Measurements from ENCODE around the gene IGF1R.

IGF1R gene

DNA sequence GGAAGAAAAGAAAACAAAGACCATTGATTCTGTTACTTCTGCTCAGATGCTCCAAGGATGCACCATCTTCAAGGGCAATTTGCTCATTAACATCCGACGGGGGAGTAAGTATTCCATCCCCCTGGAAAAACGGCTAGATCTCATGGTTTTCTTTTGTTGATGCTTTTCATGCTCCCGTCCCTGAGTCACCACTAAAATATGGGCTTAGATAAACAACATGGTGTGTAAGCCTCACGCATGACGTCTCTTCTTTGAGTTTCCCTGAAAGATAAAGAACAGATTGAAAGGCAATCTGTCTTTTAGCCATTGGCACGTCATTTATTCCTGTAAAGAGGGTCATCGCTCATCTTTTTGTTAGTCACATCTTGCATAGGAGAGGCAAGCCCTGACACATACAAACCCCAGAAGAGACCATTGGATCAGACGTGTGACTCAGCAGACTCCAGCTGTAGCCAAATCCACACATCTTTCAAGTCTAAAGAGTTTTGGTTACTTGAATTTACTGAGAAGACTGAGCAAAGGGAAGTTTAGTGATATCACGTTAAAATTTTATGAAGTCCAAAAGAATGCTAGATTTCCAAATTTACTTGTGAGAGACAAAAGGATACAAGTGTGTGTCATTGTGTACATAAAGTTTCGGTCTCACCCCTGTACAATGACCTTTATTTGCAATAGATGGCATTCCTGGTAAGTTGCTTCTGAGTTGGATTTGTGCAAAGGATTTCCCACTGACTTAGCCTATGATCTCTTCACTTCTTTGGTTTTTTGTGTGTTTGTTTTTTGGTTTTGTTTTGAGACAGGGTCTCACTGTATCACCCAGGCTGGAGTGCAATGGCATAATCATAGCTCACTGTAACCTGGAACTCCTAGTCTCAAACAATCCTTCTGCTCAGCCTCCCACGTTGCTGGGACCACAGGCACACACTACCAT, 248.7 kb downstream of the IGF1R start:
- peak; percentile 99 for FAIRE-seq

DNA sequence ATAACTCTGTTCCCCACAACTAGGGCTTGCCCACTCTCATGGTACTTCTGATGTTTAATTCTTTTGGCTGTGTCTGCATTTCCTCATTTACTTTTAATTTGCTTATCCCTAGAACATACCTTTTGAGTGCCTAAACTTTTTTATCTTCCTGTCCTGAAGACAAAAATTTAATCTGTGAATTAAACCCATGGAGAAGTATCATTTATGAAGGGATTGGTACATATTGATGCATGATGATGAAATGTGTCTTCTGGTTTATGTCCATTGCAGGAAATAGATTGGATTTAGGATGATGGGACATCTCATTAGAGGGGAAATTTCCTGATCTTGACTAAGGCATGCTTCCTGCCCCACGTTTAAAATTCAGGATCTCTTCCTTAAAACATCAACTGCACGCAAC, 249.8 kb downstream of the IGF1R start:
- FAIRE-seq = no peak

DNA sequence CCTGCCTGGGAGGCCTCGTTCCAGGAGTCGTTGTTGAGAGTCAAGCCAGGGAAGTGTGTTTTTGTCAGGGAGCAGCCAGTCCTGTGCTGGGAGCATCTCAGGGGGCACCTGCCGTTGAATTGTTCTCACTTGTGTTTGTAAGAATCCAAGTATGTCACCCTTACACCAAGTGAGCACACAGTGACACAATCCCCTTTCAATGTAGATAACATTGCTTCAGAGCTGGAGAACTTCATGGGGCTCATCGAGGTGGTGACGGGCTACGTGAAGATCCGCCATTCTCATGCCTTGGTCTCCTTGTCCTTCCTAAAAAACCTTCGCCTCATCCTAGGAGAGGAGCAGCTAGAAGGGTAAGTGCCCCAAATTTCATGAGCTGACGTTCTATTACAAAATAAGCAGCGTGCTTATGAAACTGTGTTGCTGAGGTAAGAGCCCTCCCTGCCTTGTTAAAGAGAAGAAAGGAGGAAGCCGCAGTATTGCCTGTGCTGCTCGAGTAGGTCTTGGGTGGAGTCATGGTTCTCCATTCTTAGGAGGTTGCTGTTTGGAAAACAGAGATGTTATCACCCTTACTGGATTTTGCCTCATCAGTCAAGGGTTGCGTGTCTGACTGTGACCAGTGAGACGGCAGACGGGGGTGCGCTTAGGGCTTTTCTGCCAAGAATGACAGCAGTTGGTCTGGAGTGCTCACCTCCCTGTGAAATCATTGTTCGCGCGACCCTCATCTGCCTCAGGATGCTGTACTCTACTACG, 251.1 kb downstream of the IGF1R start:
- no peak for FAIRE-seq

DNA sequence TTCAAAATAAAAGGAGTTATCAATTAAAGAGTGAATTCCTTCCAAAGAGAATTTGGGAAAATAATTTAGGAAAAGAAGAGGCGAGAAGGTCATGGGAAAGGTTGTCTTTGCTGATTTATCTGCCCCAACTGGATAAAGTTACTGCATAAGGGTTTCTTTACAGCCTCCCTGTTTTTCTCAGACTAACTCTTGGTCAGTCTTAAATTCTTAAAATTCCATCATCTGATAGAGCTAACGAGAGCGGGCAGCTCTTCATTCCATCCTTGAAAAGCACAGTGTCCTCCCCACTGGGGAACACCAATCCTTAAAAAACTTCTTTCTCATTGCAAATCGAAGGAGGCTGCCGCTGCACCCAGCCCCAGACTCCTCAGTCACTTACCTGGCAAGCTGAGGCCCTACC, 252.0 kb downstream of the IGF1R start:
- FAIRE-seq = no peak

DNA sequence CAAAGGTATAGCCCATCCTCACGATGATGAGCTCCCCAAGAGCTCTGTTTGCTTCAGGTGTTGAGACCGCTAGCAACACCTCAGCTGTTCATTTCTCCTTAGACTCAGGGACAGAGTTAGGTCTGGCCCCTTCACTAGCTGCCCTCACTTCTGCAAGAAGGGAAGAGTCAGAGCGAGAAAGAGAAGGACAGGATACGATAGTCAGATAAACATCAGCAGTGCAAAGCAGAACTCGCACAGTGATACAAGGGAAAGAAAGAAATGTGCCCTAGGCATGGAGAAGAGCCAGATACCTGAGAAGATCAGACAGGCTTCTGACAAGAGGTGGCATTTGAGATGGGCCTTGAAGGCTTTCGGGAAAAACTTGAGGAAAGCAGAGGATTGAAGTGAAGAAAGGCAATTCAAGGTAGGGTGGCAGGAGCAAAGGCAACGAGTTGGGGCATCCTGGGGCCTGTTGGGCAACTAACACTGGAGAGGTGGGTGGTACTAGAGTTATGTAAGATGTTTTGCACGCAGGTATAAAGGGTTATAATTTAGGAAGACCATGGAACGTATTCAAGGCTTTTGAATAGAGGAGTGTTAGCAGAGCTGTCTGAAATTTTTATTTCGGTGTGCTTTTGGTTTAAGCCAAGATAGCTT, 253.2 kb downstream of the IGF1R start:
- no peak for FAIRE-seq

DNA sequence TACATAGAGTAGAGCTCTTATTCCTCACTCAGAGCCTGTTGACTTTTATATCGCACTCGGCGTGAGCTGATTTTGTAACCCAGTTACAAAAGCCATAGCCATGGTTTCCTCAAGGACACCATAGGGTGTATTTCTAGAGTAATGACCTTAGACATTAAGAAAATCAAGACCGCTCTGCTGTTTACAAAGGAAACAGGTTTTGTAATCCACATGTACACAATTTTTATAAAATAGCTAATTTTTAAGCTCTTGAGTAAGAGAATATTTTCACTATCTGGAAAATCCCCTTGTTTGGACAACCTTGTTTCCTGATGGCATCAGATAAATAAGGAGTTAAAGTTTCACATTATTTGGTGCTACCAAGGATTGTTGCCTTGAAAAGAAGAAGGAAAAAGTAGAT, 254.6 kb downstream of the IGF1R start:
- FAIRE-seq = no peak

DNA sequence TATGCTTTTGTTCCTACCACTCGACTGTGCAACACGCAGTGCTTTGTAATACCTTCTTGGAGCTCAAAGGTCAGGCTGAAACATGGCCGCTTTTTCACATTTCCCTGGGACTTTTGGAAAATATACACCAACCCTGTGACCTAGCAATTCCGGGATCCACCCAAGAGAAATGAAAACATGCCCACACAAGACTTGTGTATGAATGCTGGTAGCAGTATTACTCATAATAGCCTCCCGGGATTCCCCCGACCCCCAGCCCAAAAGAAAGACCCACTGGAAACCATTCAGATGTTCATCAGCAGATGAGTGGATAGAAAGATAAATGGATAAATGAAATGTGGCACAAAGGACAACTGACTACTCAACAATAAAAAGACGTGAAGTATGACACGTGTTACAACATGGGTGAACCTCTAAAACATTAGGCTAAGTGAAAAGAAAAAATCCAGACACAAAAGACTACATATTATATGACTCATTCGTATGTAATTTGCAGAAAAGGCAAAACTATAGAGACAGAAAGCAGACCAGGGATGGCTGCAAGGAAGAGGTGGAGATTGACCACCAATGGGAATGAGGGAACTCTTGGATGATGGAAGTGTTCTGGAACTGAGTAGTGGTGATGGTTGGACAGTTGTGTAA, 255.2 kb downstream of the IGF1R start:
- FAIRE-seq = no peak

DNA sequence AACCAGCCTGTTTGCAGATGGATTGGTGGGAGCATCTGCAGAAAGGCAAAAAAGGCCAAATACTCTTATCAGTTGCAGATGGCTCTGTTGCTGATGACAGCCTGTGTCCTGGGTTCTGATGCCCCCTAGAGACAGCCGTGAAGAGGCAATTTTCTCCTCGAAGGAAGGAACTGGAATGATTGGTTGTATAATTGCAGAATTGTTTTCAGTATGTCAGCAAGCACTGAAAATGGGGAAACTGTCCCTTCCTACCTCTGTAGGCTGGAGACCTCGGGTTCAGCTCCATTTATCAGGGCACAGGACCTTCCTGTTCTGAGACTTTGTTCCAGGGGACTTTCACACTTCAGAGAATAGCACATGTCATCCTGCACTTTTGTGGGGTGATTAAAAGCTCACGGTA, 256.2 kb downstream of the IGF1R start:
- FAIRE-seq = no peak

DNA sequence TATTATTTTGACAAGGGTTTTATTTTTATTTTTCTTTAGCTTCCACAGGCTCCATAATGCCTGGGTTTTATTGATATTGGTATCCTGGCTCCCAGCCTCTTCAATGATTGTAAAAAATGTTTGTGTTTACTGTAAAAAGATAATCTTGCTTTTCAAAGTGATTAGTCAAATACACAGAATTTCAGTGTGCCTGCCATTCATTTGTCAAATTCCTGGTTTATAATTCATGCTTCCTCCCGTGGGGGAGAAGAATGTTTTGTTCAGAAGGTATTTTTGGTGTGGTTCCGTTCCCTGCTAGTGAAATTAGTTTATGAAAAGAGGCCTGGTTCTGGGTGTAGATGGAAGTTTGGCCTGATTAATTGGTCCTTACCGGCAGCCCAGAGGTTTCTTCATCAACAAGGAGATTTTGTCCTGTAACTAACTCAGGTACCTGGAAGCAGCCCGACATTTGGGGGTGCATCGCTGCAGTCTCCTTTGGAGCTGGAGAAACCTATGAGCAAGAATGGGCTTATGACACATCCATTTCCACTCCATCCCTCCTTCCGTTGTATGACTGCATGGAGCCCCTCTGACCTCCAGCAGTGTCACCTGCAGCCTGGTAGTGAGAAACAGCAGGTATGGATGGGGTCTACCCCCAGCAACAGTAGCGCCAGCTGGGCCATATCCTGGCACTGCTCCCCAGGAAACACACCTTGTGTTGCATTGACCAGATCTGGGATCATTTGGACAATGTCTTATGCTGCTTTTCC, 257.8 kb downstream of the IGF1R start:
- FAIRE-seq = no peak

DNA sequence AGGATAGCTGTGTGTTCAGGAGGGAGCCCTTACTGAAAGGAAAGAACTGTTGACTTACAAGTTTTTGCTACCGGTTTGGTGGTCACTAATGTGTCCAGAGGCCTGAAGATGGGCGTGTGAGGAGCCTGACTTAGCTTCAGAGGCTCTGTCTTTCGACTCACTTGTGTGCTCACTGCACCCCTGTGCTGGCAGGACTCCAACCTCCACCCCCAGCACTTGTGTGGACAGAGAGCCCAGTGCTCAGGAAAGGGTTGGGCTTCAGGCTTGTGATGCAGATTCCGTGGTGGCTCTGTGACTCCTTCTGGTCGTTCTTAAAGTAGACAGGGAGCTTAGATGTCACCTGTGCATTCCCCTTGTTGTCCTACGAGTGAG, 258.4 kb downstream of the IGF1R start:
- no peak for FAIRE-seq

DNA sequence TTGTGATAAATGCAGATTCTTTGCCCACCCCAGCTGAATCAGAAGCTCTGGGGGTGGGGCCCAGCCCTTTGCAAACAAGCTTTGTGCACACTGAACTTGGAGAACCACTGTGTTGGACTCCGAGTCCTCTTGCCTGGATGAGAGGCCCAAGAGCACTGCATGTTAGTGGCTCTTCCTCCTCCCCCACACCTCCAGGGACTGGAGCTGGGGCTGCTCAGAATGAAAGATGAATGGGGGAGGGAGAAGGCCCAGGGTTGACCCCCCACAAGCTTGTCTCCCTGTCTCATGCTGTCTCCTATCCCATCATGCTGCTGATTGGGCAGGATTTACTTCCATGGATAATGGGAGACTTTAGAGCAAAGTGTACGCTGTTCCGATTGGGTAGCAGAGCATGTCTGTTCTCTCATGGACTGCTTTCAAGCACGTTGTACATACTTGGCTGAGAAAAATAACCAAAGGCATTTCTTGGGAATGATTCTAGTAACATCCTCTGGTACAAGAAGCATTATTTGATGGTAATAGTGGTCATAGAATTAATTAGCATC, 259.7 kb downstream of the IGF1R start:
- FAIRE-seq = no peak

DNA sequence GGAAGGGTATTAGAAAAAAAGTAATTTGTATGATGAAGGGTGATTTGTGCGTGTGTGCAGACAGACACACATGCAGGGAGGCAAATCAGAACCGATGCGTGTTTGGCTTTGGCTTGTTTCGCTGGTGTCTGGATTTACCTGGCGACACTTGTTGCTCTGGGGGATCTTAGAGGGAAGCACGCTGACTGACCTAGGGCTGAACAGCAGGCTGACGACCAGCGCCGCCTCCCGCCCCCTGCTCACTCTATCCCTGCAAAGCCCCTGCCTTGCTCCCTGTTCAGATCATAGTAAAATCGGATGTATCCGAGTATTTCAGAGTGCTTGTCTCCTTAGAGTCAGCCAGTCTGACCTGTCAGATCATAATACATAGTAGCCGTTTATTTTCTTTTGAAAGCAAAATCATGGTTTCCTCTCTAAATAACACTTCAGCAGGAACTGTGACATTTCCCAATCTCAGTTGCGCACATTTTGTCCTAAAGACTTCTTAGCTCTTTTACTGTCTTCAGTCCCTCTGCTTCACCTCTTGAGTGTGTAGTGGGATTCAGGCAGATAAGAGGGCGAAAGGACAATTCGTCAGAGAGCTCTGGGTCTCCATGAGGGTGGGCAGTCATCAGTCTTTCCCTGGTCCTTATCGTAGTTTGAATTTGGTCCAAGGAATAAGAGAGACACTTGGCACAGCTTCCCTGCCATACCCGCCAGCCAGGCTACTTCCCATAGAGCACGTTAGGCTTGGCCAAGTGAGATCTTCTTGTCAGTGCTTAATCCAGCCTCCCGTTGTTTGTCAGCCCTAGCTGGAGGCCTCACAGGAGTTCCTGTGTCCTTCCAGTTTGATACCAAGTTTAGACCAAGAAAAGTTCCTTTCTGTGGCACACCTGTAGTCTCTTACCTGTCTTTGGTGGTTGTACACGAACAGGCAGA, 261.9 kb downstream of the IGF1R start:
- no peak for FAIRE-seq

DNA sequence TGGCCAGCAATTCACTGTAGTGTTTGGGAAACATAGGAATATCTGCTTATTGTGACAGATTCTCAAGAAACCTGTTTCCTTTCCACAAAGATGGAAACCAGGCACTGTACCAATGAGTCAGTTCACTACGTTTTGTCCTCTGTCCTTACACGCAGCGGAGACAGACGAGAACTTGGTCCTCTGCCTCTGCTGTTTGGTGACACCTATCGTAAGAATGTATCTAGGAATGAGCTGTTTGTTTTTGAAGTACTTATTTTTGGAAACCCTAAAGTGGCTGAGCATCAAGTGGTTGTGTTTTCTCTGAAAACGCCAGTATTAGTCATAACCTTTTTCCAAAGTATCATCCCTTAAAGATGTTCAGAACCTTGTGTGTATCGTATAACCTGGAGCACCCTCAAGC, 266.3 kb downstream of the IGF1R start:
- FAIRE-seq = no peak

DNA sequence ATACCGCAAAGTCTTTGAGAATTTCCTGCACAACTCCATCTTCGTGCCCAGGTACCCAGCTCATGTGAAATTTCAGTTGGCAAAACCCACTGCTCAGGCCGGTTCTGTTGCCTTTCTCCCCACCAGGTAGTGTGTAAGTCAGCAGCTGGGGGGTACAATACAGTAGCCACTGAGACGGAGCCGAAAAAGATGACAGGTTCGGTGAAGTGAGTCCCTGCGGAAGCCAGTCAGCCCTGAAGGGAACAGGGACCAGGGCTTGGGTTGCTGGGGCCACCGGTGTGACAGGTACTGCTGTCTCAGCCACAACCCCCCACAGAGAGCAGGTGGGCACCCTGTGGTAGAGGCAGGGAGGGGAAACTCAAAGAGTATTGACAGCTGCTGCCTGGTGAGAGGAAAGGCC, 268.5 kb downstream of the IGF1R start:
- FAIRE-seq = no peak

DNA sequence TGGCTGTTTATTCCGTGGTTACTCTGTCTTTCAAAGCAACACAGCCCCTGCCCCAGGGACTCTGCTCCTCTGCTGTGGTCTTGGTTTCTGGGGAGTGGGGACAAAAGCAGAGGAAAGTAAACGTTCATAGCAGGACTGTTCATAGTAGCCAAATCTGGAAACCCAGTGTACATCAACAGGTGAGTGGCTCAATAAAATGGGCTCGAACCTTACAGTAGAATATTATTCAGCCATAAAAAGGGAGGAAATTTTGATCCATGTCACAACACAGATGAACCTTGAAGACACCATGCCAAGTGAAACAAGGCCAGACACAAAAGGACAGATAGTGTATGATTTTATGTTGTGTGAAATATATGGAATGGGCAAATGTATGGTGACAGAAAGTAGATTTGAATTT, 269.1 kb downstream of the IGF1R start:
- no peak for FAIRE-seq

DNA sequence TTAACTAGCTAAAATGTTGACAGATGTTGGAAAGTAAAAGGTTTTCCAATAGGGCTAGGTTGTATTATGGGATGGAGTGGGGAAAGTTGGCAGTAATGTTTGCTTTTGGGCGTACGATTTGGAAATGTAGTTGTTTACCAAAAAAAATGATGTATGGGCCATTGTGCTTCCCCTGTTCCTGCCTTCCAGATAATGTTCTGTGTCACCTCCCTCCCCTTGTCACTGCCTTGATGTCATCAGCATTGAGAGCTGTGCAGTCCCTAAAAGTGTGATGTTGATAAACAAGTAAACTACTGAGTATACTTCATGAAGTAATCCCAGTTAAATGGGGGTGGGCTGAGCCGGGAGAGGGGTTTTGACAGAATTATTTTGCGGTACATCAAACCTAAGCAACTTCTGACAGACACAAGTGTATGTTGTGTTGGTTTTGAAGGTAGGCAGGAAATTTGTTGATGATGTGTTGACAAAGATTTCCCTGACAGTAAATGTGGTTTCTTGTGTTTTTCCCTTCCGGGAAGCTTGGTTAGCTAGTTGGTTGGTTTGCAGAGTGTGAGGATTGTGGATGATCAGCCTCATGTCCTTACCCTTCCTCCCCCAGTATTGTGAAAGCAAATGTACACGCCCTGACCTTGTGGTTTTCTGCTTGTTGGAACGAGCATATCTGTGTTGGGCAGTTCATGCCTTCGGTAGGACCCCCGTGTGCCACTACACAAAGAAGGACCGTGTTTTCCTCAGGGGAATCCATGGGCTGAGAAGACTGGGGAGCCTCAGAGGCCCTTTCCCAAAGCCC, 271.9 kb downstream of the IGF1R start:
- FAIRE-seq = no peak

DNA sequence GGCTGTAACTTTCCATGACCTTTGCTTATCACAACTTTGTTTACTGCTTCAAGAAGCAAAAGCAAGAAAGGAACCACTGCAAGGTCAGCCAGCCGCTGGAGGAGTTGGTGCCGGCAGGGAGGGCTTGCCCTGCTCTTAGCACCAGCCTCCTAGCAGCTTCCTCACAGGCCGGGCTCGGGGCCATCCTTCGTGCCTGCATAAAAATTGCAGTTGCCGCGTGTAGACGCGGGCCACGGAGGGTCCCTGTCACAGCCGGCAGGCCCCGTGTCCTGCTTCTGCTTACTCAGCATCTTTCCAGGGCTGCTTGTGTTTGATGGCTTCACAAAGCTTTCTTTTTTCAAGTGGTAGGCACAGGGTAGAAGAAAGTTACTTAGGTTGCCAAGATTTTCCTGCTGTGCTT, 274.8 kb downstream of the IGF1R start:
- FAIRE-seq = no peak

DNA sequence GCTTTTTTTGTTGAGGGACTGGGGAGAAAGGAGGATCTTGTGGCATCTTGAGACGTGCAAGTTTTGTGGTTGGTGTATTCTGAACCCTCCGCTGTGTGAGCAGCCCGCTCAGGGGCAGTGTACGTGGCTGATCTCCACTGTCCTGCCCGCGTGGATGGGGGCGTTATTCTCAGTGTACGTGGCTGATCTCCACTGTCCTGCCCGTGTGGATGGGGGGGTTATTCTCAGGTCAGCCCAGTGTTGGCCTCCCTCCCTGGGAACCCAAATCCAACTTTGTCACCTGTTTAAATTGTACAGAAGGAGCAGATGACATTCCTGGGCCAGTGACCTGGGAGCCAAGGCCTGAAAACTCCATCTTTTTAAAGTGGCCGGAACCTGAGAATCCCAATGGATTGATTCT, 275.2 kb downstream of the IGF1R start:
- no peak for FAIRE-seq

DNA sequence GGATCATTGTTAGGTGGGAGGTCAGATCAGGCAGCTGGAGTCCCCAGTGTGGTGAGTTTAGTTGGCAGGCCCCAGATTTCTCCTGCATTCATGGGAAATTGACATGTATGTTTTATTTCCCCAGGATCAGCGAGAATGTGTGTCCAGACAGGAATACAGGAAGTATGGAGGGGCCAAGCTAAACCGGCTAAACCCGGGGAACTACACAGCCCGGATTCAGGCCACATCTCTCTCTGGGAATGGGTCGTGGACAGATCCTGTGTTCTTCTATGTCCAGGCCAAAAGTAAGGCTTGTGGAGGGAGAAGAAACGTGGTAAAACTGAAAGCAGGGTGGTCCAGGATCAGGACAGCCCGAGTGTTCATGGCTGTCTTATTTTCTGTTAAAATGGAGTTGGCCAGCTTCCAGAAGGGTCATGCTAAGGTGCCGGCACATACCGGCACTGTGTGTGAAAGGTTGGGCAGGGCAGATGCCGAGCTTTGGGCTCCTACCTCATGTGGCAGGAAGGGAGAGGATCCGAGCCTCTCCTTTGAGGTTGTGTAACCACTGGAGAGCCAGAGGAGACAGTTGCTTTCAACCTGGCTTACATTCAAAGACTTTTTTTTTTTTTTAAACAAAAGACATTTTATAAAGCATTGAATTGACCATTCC, 276.2 kb downstream of the IGF1R start:
- FAIRE-seq = no peak

DNA sequence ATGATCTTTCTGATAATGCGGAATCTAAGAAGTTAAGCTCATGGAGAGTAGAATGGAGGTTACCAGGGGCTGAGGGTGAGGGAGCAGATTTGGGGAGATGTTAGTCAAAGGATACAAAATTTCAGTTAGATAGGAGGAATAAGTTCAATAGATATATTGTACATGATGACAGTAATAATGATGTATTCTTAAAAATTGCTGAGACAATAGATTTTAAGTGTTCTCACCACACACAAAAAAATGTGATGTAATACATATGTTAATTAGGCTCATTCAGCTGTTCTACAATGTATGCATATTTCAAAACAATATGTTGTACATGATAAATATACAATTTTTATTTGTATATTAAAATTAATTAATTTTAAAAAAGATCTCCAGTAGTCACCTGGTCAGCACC, 277.9 kb downstream of the IGF1R start:
- FAIRE-seq = no peak

All from TTC549 (cell line).